HG03060 (cell line): ENCODE results near the gene STX5.
"Not testable (repeated sequence)": the region's sequence is repeated elsewhere in the genome, so short reads cannot be mapped to it uniquely, and the experiment has no call there.

Experiments
- ATAC-seq: cut with Tn5 transposase; IDR thresholded peaks from one replicate; pipeline ENCODE4 v1.9.1; 2021; ENCODE audit warnings: low read depth, moderate number of reproducible peaks; ENCODE audit not compliant: unreplicated experiment

The STX5 gene

DNA sequence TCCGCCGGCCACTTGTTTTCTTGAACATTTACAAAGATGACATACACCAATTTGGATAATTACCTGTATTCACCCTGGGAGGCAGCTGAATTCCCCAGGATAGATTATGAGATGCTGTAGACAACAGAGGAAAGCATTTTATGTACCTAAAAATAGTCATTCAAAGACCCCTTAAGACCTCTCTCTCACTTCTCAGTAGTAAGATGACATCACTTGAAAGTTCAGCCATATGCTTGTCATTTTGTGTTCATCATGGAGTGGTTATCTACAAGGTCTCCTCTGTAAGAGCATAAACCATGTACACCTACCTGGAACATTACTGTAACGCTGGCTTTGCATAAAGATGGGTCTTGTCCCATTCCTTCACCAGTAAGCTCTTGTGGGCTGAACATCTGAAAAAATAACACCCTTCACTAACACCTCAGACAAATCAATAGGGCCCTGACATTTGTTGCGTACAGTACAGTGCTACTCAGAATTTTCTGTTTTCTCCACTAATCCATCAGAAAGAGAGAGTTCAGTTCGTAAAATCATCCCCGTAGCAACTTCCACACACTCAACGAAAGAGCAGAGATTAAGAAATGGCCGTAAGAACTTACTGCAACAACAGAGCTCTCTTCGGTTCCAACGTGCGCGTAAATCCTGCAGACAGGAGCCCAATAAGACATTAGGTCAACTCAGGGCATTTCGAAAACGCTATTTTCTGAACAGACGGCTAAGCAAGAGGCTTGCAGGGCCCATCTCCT is 23.1 kb upstream of the STX5 start:
- ATAC-seq = no peak

- ATAC-seq = no peak
These were observed 22.4 kb upstream of the STX5 start for GRCh38 chr11:62854013-62854824.

DNA sequence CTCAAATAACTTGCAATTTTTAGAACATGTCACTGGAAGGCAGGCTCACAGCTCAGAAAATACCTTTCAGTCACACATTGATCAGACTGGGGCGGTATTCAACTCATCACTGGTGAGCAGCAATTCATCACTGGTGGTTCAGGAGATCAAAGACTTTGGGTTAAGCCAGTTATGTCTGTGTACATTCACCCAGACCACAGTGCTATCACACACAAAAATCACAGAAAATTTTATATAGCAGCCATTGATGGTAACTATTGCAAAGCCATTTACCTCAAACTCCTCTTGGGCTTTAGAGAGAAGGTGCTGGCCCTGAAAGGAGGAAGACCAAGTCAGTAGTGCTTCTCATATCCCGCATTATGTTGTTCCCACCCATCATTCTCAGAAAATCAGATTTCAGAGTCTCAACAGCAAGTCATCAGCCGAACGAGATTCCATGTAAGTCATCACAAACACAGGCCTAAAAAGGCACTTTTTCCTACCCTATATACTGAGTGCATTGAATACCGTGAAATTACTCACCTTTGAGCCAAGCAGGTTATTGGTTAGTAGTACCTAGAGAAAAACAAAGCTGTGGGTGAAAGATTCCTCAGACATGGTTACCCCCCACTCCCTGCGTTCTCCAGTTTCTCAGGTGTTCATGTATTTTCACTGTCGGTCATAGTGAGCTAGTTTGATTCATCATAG is 21.6 kb upstream of the STX5 start:
- ATAC-seq = no peak

DNA sequence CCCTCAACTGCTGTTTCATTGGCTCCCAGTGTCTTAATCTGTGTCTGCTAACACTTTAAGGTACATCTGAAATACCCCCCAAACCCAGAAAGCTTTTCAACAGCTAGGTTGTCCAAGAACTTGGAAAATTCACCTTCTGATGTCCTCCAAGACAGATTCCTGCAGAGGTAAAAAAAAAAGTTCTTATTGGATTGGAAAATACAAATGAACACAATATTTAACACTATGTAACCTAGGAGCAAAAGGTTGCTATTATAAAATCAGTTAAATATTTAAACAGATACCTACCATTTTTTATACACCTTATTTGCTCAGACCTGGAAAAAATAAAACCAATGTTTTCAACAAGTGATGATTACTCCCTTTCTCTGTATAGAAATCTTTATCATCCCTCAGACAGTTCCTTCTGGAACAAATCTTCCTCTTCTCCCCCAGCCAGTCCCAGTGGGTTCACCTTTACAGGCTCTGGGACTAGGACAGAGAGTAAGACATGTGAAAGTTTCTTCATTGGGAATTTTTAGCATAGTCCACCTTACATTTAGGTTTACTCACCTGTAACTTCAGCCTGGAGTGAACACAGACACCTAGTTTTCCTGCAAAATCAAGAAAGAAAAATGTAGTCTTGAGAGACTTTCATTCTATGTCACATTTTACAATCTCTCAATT is 20.8 kb upstream of the STX5 start:
- no peak for ATAC-seq

DNA sequence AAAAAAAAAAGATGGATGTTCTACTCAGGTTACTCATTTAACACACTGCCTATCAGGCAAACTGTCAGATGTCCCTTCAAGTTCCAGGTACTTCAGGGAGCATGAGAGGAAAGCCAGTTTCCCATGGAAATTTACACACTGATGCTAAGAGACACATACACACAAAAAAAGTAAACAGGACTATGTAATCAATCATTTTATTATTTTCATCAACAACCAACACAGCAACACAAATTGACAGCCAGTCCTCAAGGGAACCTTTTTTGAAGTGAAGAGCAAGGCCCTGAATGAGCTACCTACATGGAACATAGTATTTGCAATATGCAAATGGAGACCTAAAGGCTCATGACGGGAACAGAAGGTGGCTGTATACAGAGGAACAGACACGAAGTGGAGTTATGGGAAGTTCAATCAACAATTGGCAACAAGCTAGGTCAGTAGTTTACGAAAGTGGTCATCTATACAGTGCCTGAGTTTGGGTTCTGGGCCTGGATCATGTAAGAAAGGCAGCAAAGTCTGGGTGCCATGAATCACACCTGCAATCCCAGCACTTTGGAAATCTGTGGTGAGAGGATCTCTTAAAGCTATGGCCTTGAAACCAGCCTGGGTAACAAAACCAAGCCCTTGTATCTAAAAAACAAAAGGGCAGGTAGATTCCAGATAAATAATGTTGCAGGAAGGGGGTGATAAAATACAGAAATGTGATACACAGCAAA is 20.1 kb upstream of the STX5 start:
- no peak for ATAC-seq

GRCh38 chr11:62850911-62851806 is 19.3 kb upstream of the STX5 start:
- ATAC-seq = no peak

DNA sequence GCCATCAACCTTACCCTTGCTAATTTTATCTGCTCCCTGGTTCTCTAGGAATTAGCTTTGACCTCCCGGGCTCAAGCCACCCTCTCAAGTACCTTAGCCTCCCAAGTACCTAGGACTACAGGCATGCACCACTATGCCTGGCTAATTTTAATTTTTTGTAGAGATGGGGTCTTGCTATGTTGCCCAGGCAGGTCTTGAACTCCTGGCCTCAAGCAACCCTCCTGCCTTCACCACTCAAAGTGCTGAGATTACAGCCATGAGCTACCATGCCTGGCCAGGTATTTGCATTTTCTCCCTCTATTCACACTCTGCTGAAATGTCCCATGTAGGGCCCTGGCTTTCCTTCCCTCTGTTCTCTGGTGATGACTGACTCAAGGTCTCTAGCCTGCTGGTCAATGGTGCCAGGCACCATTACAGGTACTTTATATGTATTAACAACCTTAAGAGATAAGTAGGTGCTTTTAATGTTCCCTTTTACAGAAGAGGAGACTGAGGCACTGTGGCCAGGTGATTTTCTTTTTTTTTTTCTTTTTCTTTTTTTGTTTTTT is 16.0 kb upstream of the STX5 start:
- no peak for ATAC-seq

- ATAC-seq = no peak
These were observed 14.3 kb upstream of the STX5 start for GRCh38 chr11:62846177-62846576.

- ATAC-seq = no peak
These were observed 12.3 kb upstream of the STX5 start for GRCh38 chr11:62844154-62844553.

DNA sequence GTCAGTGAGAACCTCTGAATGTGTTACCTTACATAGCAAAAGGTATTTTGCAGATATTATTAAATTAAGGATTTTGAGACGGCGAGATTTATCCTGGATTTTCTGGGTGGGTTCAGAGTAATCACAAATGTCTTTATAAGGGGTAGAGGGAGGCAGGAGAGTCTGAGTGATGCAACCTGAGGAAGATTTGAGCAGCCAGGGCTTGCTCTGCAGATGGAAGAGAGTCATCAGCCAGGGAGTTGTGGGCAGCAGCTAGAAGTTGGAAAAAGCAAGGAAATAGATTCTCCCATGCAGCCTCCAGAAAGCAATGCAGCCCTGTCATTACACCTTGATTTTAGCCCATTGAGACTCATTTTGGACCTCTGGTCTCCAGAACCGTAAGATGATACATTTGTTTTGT is 11.6 kb upstream of the STX5 start:
- ATAC-seq = no peak

GRCh38 chr11:62842891-62843290 is 11.0 kb upstream of the STX5 start:
- ATAC-seq = not testable (repeated sequence)

DNA sequence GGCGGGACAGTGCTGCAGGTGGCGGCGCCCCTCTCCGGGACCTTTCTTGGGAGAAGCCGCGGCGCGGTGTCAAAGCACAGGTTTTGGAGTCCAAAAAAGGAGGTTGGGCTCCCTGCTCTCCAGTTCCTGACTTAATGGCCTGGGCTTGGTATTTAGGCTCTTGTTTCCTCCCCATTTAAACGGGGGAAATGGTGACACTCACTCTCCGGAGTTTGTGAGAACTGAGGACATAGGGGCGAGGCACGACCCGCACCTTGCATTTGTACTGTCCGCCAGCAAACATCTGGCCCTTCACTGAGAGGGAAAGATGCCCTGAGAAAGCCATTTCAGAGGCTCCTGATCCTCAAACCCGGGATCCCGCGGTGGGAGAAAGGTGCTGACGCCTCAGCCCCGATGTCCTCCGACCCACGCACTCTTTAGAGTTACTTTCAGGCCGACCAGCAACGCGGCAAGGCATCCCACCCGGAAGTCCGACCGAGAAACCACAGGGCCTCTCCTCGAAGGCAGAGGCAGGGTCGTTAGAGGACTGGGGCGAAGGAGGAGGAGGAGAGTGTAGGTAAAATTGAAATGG is 10.4 kb upstream of the STX5 start:
- no peak for ATAC-seq

DNA sequence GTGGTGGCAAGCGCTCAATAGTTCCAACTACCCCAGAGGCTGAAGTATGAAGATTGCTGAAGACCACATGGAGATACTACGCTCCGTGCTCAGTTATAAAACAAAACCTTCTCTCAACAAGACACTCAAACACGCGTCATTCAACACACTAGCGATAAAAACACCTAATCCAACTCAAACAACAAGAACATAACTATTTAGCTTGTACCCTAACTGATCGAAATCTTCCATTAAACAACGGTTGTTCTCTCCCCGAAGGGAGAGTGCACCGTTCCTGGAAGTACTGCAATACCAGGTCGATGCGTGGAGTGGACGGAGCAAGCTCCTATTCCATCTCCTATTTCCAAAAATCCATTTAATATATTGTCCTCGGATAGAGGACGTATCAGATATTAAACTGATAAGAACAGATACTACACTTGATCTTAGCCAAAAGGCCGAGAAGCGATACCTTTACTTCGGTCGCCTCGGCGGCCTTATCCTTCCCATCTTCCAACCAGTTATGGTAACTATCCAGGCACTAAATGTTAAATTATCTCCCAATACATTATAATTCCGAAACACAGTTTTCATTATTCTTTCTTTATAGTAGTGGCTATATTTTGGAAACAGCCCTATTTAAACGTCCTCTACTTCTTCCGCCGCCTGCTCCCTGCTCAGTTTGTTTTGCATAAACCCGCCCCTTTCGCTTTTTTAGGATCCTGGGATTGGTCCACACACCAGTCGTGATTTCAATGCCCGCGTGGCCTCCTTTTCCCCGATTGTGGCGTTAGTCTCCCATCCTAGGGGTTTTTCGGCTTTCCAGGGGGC is 9.7 kb upstream of the STX5 start:
- peak; percentile 55 for ATAC-seq

- ATAC-seq = not testable (repeated sequence)
These were observed 9.0 kb upstream of the STX5 start for GRCh38 chr11:62840721-62841360.

DNA sequence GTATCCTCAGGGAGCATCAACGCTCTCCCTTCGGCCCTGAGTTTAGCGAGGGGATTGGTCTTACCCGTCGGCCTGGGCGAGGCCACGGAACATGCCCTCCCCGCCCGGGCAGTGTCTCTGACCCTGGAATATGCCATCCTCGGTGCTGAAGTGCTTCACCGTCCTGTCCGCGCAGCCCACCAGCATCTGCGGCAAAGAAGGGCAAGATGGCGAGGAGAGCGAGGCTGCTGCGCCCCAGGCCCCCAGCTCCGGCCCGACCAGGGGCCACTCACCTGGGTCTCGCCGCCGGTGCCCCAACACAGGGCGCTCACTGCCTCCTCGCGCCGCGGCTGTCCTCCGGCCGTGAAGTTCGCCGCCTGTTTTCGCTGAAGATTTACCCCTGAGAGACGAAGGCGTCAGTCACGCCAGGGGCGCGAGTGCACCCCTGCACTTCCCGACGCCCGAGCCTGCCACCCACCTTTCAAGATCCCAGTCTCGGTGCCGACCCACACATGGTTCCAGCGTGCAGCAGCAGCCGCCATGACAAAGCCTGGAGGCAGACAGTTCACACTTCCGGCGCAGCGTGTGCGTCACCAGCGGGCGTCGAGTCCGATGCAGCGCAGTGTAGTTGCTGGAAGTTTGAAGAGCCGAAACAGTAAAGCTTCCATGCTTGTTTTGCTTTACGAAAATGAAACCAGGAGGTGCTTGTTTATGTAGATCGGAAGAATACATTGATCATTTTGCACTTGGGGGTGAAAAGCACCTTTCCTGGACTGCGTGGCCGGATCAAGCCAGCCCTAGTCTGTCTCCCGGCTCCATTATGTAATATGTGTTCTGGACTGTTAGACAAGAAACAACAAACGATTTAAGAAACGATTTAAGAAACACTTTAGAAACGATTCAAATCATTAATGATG is 7.4 kb upstream of the STX5 start, which contains the start of gene WDR74:
TSS of gene WDR74 (minus strand) at position 541 of the 896 bp plus-strand sequence. CDS start at position 521, 20 bp downstream.
- peak; percentile 31 for ATAC-seq

- no peak for ATAC-seq
These were observed 3.5 kb upstream of the STX5 start for GRCh38 chr11:62835336-62835735.
